Neuronal stem cell (in vitro differentiated cells): Measurements from ENCODE around the gene TC2N.

Experiments
- DNase-seq: peaks from one replicate; pipeline ENCODE4 v3.0.0-alpha.2; 2013; ENCODE audit warnings: low spot score
- H2AFZ ChIP-seq: one replicate; pipeline ENCODE4 v1.6.1; 2013; ENCODE audit warnings: mild to moderate bottlenecking, low read length, inconsistent platforms
- H2AK5ac ChIP-seq: 2 replicates; pipeline ENCODE4 v1.6.1; 2013; ENCODE audit warnings: low read depth, mild to moderate bottlenecking, inconsistent platforms, low read length, moderate library complexity, mixed read lengths
- H2BK120ac ChIP-seq: 2 replicates; pipeline ENCODE4 v1.6.1; 2013; ENCODE audit warnings: low read depth, mild to moderate bottlenecking, inconsistent platforms, low read length, moderate library complexity, mixed read lengths
- H2BK12ac ChIP-seq: one replicate; pipeline ENCODE4 v1.6.1; 2013; ENCODE audit warnings: low read length, inconsistent platforms
- H2BK15ac ChIP-seq: 2 replicates; pipeline ENCODE4 v1.6.1; 2013; ENCODE audit warnings: mild to moderate bottlenecking, low read length, inconsistent platforms, mixed read lengths
- H2BK5ac ChIP-seq: one replicate; pipeline ENCODE4 v1.6.1; 2013; ENCODE audit warnings: inconsistent platforms, mild to moderate bottlenecking, low read length, moderate library complexity
- H3K14ac ChIP-seq: one replicate; pipeline ENCODE4 v1.6.1; 2013; ENCODE audit warnings: low read length, inconsistent platforms
- H3K18ac ChIP-seq: 2 replicates; pipeline ENCODE4 v1.6.1; 2013; ENCODE audit warnings: low read length, inconsistent platforms
- H3K23ac ChIP-seq: 2 replicates; pipeline ENCODE4 v1.6.1; 2013; ENCODE audit warnings: low read depth, mild to moderate bottlenecking, mixed read lengths, low read length, inconsistent platforms; ENCODE audit not compliant: poor library complexity
- H3K27ac ChIP-seq: replicated peaks from 3 replicates; pipeline ENCODE4 v1.5.1; 2013; ENCODE audit warnings: low read length, inconsistent platforms
- H3K27me3 ChIP-seq, 3 experiments: 2 replicates each; pipeline ENCODE4 v1.6.1; 2013; ENCODE audit warnings: low read length in 3 of 3, mild to moderate bottlenecking in 2 of 3, inconsistent platforms in 1 of 3, low read depth in 1 of 3, mixed read lengths in 1 of 3, moderate library complexity in 1 of 3; ENCODE audit not compliant: control insufficient read depth in 3 of 3, insufficient read depth in 3 of 3
- H3K36me3 ChIP-seq, 2 donors: replicated peaks in 1 of 2; 2 replicates each; pipeline ENCODE4 v1.6.1; 2013; ENCODE audit warnings: low read length in 2 of 2; ENCODE audit not compliant: control insufficient read depth in 2 of 2, insufficient read depth in 2 of 2
- H3K4ac ChIP-seq: 2 replicates; pipeline ENCODE4 v1.6.1; 2013; ENCODE audit warnings: inconsistent platforms, mild to moderate bottlenecking, low read length, moderate library complexity
- H3K4me1 ChIP-seq, 2 donors: 1 replicate in 1 of 2; 2 replicates in 1 of 2; pipeline ENCODE4 v1.6.1; 2013; ENCODE audit warnings: low read length in 2 of 2, low read depth in 1 of 2; ENCODE audit not compliant: control insufficient read depth in 2 of 2, insufficient read depth in 1 of 2
- H3K4me2 ChIP-seq: one replicate; pipeline ENCODE4 v1.6.1; 2013; ENCODE audit warnings: mild to moderate bottlenecking, low read length, inconsistent platforms; ENCODE audit not compliant: insufficient read depth, poor library complexity, severe bottlenecking
- H3K4me3 ChIP-seq, 2 donors: 2 replicates each; pipeline ENCODE4 v1.5.1; 2013; ENCODE audit warnings: low read length in 2 of 2, mild to moderate bottlenecking in 2 of 2, inconsistent platforms in 1 of 2, moderate library complexity in 1 of 2
- H3K79me1 ChIP-seq: one replicate; pipeline ENCODE4 v1.6.1; 2013; ENCODE audit warnings: low read depth, mild to moderate bottlenecking, inconsistent platforms, low read length, moderate library complexity
- H3K9ac ChIP-seq: one replicate; pipeline ENCODE4 v1.6.1; 2013; ENCODE audit warnings: mild to moderate bottlenecking, low read depth, low read length, inconsistent platforms; ENCODE audit not compliant: poor library complexity
- H3K9me3 ChIP-seq, 2 donors: replicated peaks in 1 of 2; 2 replicates each; pipeline versions ENCODE3 to v1.6.1; 2013; ENCODE audit warnings: low read length in 2 of 2, mild to moderate bottlenecking in 2 of 2, inconsistent platforms in 1 of 2, low read depth in 1 of 2, mixed read lengths in 1 of 2, moderate library complexity in 1 of 2; ENCODE audit not compliant: control insufficient read depth in 2 of 2, insufficient read depth in 1 of 2
- H4K8ac ChIP-seq: one replicate; pipeline ENCODE4 v1.6.1; 2013; ENCODE audit warnings: low read depth, mild to moderate bottlenecking, inconsistent platforms, low read length, moderate library complexity
- H4K91ac ChIP-seq: one replicate; pipeline ENCODE4 v1.6.1; 2013; ENCODE audit warnings: low read length, low read depth, mild to moderate bottlenecking, inconsistent platforms; ENCODE audit not compliant: poor library complexity
- WGBS, 2 donors: extraction: QIAGEN DNeasy Blood & Tissue Kit; methylation state at CpG; one replicate each; pipeline ENCODE4 v1.1.7; 2013; ENCODE audit warnings: missing lambda C conversion rate in 2 of 2, mixed read lengths in 1 of 2; ENCODE audit not compliant: insufficient read length in 2 of 2, insufficient replicate concordance in 1 of 2; ENCODE audit errors: extremely low coverage in 2 of 2; 5-methylcytosine and 5-hydroxymethylcytosine counted together

Gene TC2N

GRCh38 chr14:91893669-91894068 lies 26.3 kb upstream of the TC2N start:
- no CpG with 5 or more reads among the region's 4 CpGs for WGBS, 2 donors
- DNase-seq = no peak
- H3K4me1 ChIP-seq = peaks cover 2 to 10% of the 10 kb centered on the region in 2 donors

GRCh38 chr14:91893007-91893406 lies 25.7 kb upstream of the TC2N start:
- peaks cover 2 to 11% of the 10 kb centered on the region in 2 donors for H3K4me1 ChIP-seq
- no peak overlapping the region for H2BK15ac ChIP-seq
- H2BK12ac ChIP-seq = no peak overlapping the region
- no peak overlapping the region for H3K23ac ChIP-seq
- peak; percentile 36 for DNase-seq
- no peak overlapping the region for H4K91ac ChIP-seq
- WGBS, 2 donors = no CpG with 5 or more reads among the region's 7 CpGs
- H2BK120ac ChIP-seq = no peak overlapping the region
- H2BK5ac ChIP-seq = no peak overlapping the region
- H3K79me1 ChIP-seq = no peaks in the 10 kb centered on the region
- H3K4me3 ChIP-seq = no peak overlapping the region
- no peak overlapping the region for H2AFZ ChIP-seq
- H3K9ac ChIP-seq = no peak overlapping the region
- H3K4me2 ChIP-seq = no peak overlapping the region
- H3K4ac ChIP-seq = no peak overlapping the region
- H3K9me3 ChIP-seq = no peaks in the 10 kb centered on the region
- H3K14ac ChIP-seq = no peak overlapping the region
- H2AK5ac ChIP-seq = no peak overlapping the region
- H3K36me3 ChIP-seq = no peaks in the 10 kb centered on the region
- no peak overlapping the region for H3K27ac ChIP-seq
- H4K8ac ChIP-seq = no peak overlapping the region
- H3K27me3 ChIP-seq = peaks cover 0 to 11% (median 0%) of the 10 kb centered on the region in 3 experiments
- H3K18ac ChIP-seq = no peak overlapping the region

More at GRCh38 chr14:91893669-91894068, 26.3 kb upstream of the TC2N start:
- Histone ChIP-seq H4K8ac (no peak overlapping the region), H3K27ac (no peak overlapping the region), H3K4ac (no peak overlapping the region), H3K18ac (no peak overlapping the region), H3K14ac (no peak overlapping the region), H2BK120ac (no peak overlapping the region), H3K4me2 (no peak overlapping the region), H2BK12ac (no peak overlapping the region), H3K9me3 (no peaks in the 10 kb centered on the region), H2BK15ac (no peak overlapping the region), H2BK5ac (no peak overlapping the region), H3K23ac (no peak overlapping the region), H3K27me3 (peaks cover 0 to 11% (median 0%) of the 10 kb centered on the region in 3 experiments), H4K91ac (no peak overlapping the region), H2AFZ (no peak overlapping the region), H3K36me3 (no peaks in the 10 kb centered on the region), H3K79me1 (no peaks in the 10 kb centered on the region), H3K4me3 (no peak overlapping the region), H3K9ac (no peak overlapping the region), H2AK5ac (no peak overlapping the region)

- Histone ChIP-seq H3K14ac (no peak overlapping the region), H2AFZ (no peak overlapping the region), H3K9ac (no peak overlapping the region), H2BK5ac (no peak overlapping the region), H3K4me2 (no peak overlapping the region), H3K79me1 (no peaks in the 10 kb centered on the region), H3K27me3 (peaks cover 0 to 11% (median 0%) of the 10 kb centered on the region in 3 experiments), H3K27ac (no peak overlapping the region), H3K23ac (no peak overlapping the region), H2BK12ac (no peak overlapping the region), H4K91ac (peak overlapping the region; percentile 46), H2BK120ac (no peak overlapping the region), H3K4me3 (no peak overlapping the region), H3K36me3 (no peaks in the 10 kb centered on the region), H2AK5ac (no peak overlapping the region), H4K8ac (no peak overlapping the region), H3K9me3 (no peaks in the 10 kb centered on the region), H2BK15ac (no peak overlapping the region), H3K4me1 (peaks cover 0 to 6% of the 10 kb centered on the region in 2 donors), H3K18ac (no peak overlapping the region), H3K4ac (no peak overlapping the region)
- DNase-seq = no peak
- WGBS, 2 donors = no CpG with 5 or more reads among the region's 3 CpGs
Observed at GRCh38 chr14:91891721-91892220, 24.4 kb upstream of the TC2N start.

GRCh38 chr14:91891101-91891500 lies 23.8 kb upstream of the TC2N start:
- peak overlapping the region in 1 of 2 donors; percentile 25 for H3K4me3 ChIP-seq
- H3K27ac ChIP-seq = no peak overlapping the region
- H3K36me3 ChIP-seq = no peaks in the 10 kb centered on the region
- no peaks in the 10 kb centered on the region for H3K9me3 ChIP-seq
- H3K14ac ChIP-seq = no peak overlapping the region
- no peak overlapping the region for H3K9ac ChIP-seq
- no peaks in the 10 kb centered on the region for H3K79me1 ChIP-seq
- H3K4me2 ChIP-seq = no peak overlapping the region
- H4K8ac ChIP-seq = no peak overlapping the region
- no peak overlapping the region for H2BK5ac ChIP-seq
- no peak overlapping the region for H2BK15ac ChIP-seq
- no peak overlapping the region for H3K4ac ChIP-seq
- H2BK12ac ChIP-seq = no peak overlapping the region
- H3K18ac ChIP-seq = no peak overlapping the region
- no peak overlapping the region for H2BK120ac ChIP-seq
- H3K27me3 ChIP-seq = peaks cover 0 to 11% (median 0%) of the 10 kb centered on the region in 3 experiments
- no peak overlapping the region for H2AFZ ChIP-seq
- no peak overlapping the region for H4K91ac ChIP-seq
- H3K23ac ChIP-seq = no peak overlapping the region
- H2AK5ac ChIP-seq = no peak overlapping the region
- whole genome bisulfite sequencing, 2 donors = no CpG with 5 or more reads among the region's 5 CpGs
- H3K4me1 ChIP-seq = peaks cover 0 to 6% of the 10 kb centered on the region in 2 donors
- DNase-seq = no peak
